Measurements from ENCODE around the gene HEG1. TPM values are rescaled to one million over a fixed set of nuclear protein-coding genes. Genes with fewer than 3 reads are reported as not detected.

HEG1 gene
- total RNA-seq, 1 experiment from 2014 or later, result 57.9 TPM

DNA sequence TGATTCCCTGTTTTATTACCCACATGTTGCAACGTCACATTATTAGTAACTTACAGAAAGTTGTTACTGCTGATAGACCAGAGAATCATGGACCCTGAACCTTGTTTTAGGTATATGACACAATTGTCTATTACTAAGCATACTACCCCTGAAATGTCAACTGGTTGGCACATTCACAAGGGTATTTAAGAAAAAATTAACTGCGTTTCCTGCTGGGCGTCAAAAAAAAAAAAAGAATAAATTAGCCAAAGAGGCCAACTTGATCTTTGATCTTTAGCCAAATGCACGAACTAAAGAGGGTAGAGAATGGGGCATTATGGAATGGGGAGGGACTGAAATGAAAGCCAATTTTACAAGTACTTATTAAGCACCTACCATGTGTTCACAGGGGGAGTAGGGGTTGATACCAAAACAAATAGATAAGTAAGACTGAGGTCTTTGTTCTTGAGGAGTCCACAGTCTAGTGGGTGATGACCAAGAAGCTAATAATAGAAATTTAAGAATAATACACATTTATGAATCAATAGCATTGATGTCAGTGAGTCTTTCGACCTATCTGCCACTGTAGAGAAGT lies 103.4 kb downstream of the HEG1 start:
- Histone ChIP-seq H3K4me2 (ENCODE audit: low read depth, low read length, poor library complexity, severe bottlenecking) (no peak overlapping the region), H3K27ac (ENCODE audit: low read length) (no peak overlapping the region), H3K27me3 (ENCODE audit: low read length) (no peaks in the 10 kb centered on the region), H4K20me1 (ENCODE audit: insufficient read depth, low read depth, low read length) (no peaks in the 10 kb centered on the region), H3K36me3 (ENCODE audit: insufficient read depth, low read length) (no peaks in the 10 kb centered on the region), H3K9me2 (replicated peaks; ENCODE audit: insufficient read depth, low read length) (no peaks in the 10 kb centered on the region), H2AFZ (ENCODE audit: low read length) (no peak overlapping the region), H3K9me3 (ENCODE audit: low read length) (no peaks in the 10 kb centered on the region), H3K4me1 (ENCODE audit: low read length) (peaks cover 8% of the 10 kb centered on the region), H3K9ac (ENCODE audit: low read length) (no peak overlapping the region), H3K79me2 (ENCODE audit: low read length) (no peaks in the 10 kb centered on the region), H3K4me3 (ENCODE audit: low read length) (no peak overlapping the region)
- DNase-seq, result no peak

DNA sequence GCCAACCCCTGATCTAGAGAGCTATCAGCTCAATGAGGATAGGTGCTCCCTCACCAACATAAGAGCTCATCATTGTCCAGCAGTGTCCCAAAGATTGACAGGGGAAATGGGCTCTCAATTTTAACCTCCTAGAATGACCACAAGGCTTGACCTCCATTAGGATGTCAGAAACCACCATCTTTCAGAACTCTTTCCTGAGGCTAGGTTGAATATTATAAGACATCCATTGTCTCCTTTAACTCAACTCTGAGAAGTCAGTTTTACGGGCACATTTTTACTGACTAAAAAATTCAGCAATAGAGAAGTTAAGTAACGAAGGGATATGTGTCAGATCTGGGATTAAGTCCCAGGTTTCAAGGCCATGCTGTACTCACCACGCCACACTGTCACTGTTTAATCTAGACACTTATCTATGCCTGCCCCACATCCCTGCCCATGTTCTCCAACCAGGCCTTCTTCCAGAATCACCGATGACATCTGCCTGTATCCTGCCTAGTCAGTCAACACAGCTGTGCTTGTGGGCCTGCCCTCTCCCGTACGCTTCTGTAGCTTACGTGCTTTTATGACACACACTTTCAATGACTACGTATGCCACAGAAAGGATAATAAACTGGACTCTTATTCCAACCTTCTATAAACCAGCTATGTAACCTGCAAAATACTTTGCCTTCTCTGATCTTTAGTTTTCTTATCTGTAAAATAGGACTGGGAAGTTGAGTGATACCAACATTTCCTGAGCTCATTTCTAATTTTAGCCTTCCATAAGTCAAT lies 104.1 kb downstream of the HEG1 start:
- Histone ChIP-seq H4K20me1 (ENCODE audit: insufficient read depth, low read depth, low read length) (no peaks in the 10 kb centered on the region), H3K36me3 (ENCODE audit: insufficient read depth, low read length) (no peaks in the 10 kb centered on the region), H3K4me1 (ENCODE audit: low read length) (peaks cover 8% of the 10 kb centered on the region)

DNA sequence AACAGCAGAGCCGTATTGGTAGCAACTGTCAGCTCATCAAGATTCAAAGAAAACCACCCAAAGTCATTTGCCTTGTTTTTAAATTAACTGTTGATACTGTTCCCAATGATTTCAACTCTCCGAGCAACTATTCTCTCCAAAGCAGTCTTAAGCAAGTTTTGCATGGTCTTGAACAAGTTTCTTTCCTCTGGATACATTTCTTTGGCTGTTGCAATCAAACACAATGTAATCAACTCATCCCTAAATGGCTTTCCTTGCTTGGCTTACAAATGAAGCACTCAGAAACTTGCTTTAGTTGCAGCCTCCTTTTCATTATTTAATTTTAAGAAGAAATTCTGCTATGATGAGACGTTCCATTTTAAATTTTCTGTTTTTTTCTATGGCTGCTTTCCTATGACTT lies 105.8 kb downstream of the HEG1 start:
- no peaks in the 10 kb centered on the region for H3K9me3 ChIP-seq (ENCODE audit: low read length)
- H3K27me3 ChIP-seq (ENCODE audit: low read length), result no peaks in the 10 kb centered on the region
- H3K9me2 ChIP-seq (replicated peaks; ENCODE audit: insufficient read depth, low read length), result no peaks in the 10 kb centered on the region
- no peak overlapping the region for H3K4me2 ChIP-seq (ENCODE audit: low read depth, low read length, poor library complexity, severe bottlenecking)
- DNase-seq, result no peak
- H3K9ac ChIP-seq (ENCODE audit: low read length), result no peak overlapping the region
- peaks cover 8% of the 10 kb centered on the region for H3K4me1 ChIP-seq (ENCODE audit: low read length)
- no peaks in the 10 kb centered on the region for H3K79me2 ChIP-seq (ENCODE audit: low read length)
- H4K20me1 ChIP-seq (ENCODE audit: insufficient read depth, low read depth, low read length), result no peaks in the 10 kb centered on the region
- H2AFZ ChIP-seq (ENCODE audit: low read length), result no peak overlapping the region
- H3K4me3 ChIP-seq (ENCODE audit: low read length), result no peak overlapping the region
- H3K36me3 ChIP-seq (ENCODE audit: insufficient read depth, low read length), result no peaks in the 10 kb centered on the region
- no peak overlapping the region for H3K27ac ChIP-seq (ENCODE audit: low read length)

More for the DNA sequence above, 104.1 kb downstream of the HEG1 start:
- Histone ChIP-seq H3K4me2 (ENCODE audit: low read depth, low read length, poor library complexity, severe bottlenecking) (no peak overlapping the region), H3K9ac (ENCODE audit: low read length) (no peak overlapping the region), H3K27ac (ENCODE audit: low read length) (no peak overlapping the region), H3K9me2 (replicated peaks; ENCODE audit: insufficient read depth, low read length) (no peaks in the 10 kb centered on the region), H3K9me3 (ENCODE audit: low read length) (no peaks in the 10 kb centered on the region), H3K27me3 (ENCODE audit: low read length) (no peaks in the 10 kb centered on the region), H2AFZ (ENCODE audit: low read length) (peak overlapping the region; percentile 19; the same call in 1 of the 2 replicates), H3K79me2 (ENCODE audit: low read length) (no peaks in the 10 kb centered on the region), H3K4me3 (ENCODE audit: low read length) (no peak overlapping the region)
- no peak for DNase-seq

DNA sequence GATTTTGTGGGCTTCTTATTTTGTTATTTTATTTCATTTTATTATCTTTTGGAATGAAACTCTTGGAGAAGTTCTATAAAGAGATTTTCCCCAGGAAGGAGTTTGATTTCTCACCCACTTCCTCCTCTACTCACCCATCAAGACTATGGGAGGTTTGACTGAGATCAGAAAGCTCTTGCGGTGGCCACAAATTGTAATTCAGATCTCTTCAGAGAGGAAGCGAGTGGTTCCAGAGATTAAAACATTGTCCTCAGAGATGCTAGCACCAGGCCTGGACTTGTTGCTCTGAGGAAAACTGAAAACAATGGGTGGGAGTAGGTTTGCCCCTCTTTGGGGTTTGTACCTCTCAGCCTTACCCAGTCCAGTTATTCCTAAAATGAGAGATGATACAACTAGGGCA lies 113.2 kb downstream of the HEG1 start:
- DNase-seq, result no peak
- H4K20me1 ChIP-seq (ENCODE audit: insufficient read depth, low read depth, low read length), result no peaks in the 10 kb centered on the region
- no peak overlapping the region for H3K27ac ChIP-seq (ENCODE audit: low read length)
- H3K27me3 ChIP-seq (ENCODE audit: low read length), result no peaks in the 10 kb centered on the region
- no peak overlapping the region for H3K4me3 ChIP-seq (ENCODE audit: low read length)
- H2AFZ ChIP-seq (ENCODE audit: low read length), result no peak overlapping the region
- H3K36me3 ChIP-seq (ENCODE audit: insufficient read depth, low read length), result no peaks in the 10 kb centered on the region
- no peaks in the 10 kb centered on the region for H3K9me3 ChIP-seq (ENCODE audit: low read length)
- H3K79me2 ChIP-seq (ENCODE audit: low read length), result no peaks in the 10 kb centered on the region
- H3K9me2 ChIP-seq (replicated peaks; ENCODE audit: insufficient read depth, low read length), result no peaks in the 10 kb centered on the region
- peaks cover 16% of the 10 kb centered on the region for H3K4me1 ChIP-seq (ENCODE audit: low read length)
- no peak overlapping the region for H3K9ac ChIP-seq (ENCODE audit: low read length)
- H3K4me2 ChIP-seq (ENCODE audit: low read depth, low read length, poor library complexity, severe bottlenecking), result peak overlapping the region; percentile 59

DNA sequence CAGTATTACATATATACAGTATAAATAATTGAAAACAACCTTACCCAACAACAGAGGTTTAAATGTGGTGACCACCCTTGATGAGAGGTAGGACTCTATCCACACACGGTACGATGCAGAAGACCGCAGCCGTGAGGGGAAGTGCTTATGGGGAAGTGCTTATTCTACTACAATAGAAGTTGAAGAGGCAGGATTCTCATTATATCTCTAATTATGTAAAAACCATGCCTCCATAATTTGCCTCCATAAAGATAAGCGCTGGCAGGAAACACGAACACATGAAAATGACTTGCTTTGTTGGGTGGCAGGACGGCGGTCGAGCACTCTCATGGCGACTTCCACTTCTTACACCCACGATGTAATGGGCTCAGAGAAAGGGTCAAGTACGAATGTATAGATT lies 114.0 kb downstream of the HEG1 start:
- peaks cover 16% of the 10 kb centered on the region for H3K4me1 ChIP-seq (ENCODE audit: low read length)
- H4K20me1 ChIP-seq (ENCODE audit: insufficient read depth, low read depth, low read length), result no peaks in the 10 kb centered on the region
- H3K9ac ChIP-seq (ENCODE audit: low read length), result no peak overlapping the region
- no peaks in the 10 kb centered on the region for H3K9me3 ChIP-seq (ENCODE audit: low read length)
- peak overlapping the region; percentile 62 for H2AFZ ChIP-seq (ENCODE audit: low read length)
- no peaks in the 10 kb centered on the region for H3K9me2 ChIP-seq (replicated peaks; ENCODE audit: insufficient read depth, low read length)
- peak overlapping the region; percentile 59 for H3K4me2 ChIP-seq (ENCODE audit: low read depth, low read length, poor library complexity, severe bottlenecking)
- no peaks in the 10 kb centered on the region for H3K79me2 ChIP-seq (ENCODE audit: low read length)
- H3K36me3 ChIP-seq (ENCODE audit: insufficient read depth, low read length), result no peaks in the 10 kb centered on the region
- H3K27me3 ChIP-seq (ENCODE audit: low read length), result no peaks in the 10 kb centered on the region
- DNase-seq, result peak; percentile 80
- H3K27ac ChIP-seq (ENCODE audit: low read length), result no peak overlapping the region
- peak overlapping the region; percentile 19; the same call in 1 of the 2 replicates for H3K4me3 ChIP-seq (ENCODE audit: low read length)

DNA sequence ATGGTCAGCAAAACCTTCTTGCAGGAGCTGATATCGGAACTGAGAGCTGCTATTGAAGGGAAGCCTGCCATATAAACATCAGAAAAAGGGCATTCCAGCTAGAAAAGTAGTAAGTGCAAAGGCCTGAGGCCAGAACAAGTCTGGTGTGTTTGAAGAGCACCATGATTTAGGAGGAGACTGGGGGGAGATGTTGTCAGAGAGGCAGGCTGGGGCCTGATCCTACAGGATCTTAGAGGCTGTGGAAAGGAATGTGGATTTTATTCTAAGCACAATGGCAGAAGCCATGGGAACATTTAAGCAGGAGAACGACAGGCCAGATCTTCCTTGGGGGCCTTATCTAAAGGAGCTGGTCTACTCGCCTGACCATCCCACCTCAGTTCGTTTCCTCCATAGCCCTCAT lies 116.1 kb downstream of the HEG1 start:
- Histone ChIP-seq H3K4me2 (ENCODE audit: low read depth, low read length, poor library complexity, severe bottlenecking) (no peak overlapping the region), H4K20me1 (ENCODE audit: insufficient read depth, low read depth, low read length) (no peaks in the 10 kb centered on the region), H3K4me3 (ENCODE audit: low read length) (no peak overlapping the region), H3K27ac (ENCODE audit: low read length) (no peak overlapping the region), H3K36me3 (ENCODE audit: insufficient read depth, low read length) (no peaks in the 10 kb centered on the region), H3K9ac (ENCODE audit: low read length) (no peak overlapping the region), H3K9me3 (ENCODE audit: low read length) (no peaks in the 10 kb centered on the region), H3K27me3 (ENCODE audit: low read length) (no peaks in the 10 kb centered on the region), H2AFZ (ENCODE audit: low read length) (no peak overlapping the region), H3K4me1 (ENCODE audit: low read length) (peaks cover 16% of the 10 kb centered on the region), H3K9me2 (replicated peaks; ENCODE audit: insufficient read depth, low read length) (no peaks in the 10 kb centered on the region), H3K79me2 (ENCODE audit: low read length) (no peaks in the 10 kb centered on the region)
- no peak for DNase-seq

DNA sequence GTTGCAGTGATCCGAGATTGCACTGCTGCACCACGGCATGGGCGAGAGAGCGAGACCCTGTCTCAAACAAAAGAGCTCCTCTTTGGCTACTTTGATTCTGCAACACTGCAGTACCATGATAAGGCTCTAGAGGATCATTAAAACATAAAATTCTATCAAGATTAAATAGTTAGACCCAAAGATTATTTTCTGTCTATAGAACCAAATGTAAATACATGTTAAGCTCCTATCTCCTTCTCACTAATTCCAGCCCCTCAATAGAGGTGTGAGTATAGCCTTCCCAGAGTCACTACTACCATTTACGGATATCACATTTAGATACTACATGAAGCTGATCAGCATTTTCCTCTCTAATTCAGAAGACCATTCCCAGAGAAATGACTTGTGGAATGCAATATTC lies 116.9 kb downstream of the HEG1 start:
- Histone ChIP-seq H4K20me1 (ENCODE audit: insufficient read depth, low read depth, low read length) (no peaks in the 10 kb centered on the region), H3K4me3 (ENCODE audit: low read length) (no peak overlapping the region), H3K36me3 (ENCODE audit: insufficient read depth, low read length) (no peaks in the 10 kb centered on the region), H3K9me2 (replicated peaks; ENCODE audit: insufficient read depth, low read length) (no peaks in the 10 kb centered on the region), H3K27ac (ENCODE audit: low read length) (no peak overlapping the region), H3K9me3 (ENCODE audit: low read length) (no peaks in the 10 kb centered on the region), H2AFZ (ENCODE audit: low read length) (no peak overlapping the region), H3K4me1 (ENCODE audit: low read length) (peaks cover 16% of the 10 kb centered on the region), H3K4me2 (ENCODE audit: low read depth, low read length, poor library complexity, severe bottlenecking) (no peak overlapping the region), H3K9ac (ENCODE audit: low read length) (no peak overlapping the region), H3K79me2 (ENCODE audit: low read length) (no peaks in the 10 kb centered on the region), H3K27me3 (ENCODE audit: low read length) (no peaks in the 10 kb centered on the region)
- no peak for DNase-seq

DNA sequence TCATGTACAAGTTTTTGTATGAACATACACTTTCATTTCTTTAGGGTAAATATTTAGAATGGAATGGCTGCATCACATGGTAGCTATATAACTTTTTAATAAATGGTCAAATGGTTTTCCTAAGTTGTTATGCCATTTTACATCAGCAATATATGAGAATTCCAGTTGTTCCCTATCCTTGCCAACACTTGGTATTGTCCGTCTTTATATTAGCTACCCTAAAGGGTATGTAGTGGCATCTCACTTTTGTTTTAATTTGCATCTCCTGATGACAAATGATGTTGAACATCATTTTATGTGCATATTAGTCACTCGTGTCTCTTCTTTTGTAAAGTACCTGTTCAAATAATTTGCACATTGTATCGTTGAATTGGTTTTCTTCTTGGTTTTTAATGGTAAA lies 118.7 kb downstream of the HEG1 start:
- no peak overlapping the region for H3K9ac ChIP-seq (ENCODE audit: low read length)
- H3K9me2 ChIP-seq (replicated peaks; ENCODE audit: insufficient read depth, low read length), result no peaks in the 10 kb centered on the region
- peaks cover 10% of the 10 kb centered on the region for H3K4me1 ChIP-seq (ENCODE audit: low read length)
- no peak for DNase-seq
- H3K9me3 ChIP-seq (ENCODE audit: low read length), result no peaks in the 10 kb centered on the region
- H4K20me1 ChIP-seq (ENCODE audit: insufficient read depth, low read depth, low read length), result no peaks in the 10 kb centered on the region
- no peak overlapping the region for H2AFZ ChIP-seq (ENCODE audit: low read length)
- no peak overlapping the region for H3K4me3 ChIP-seq (ENCODE audit: low read length)
- no peak overlapping the region for H3K27ac ChIP-seq (ENCODE audit: low read length)
- no peaks in the 10 kb centered on the region for H3K27me3 ChIP-seq (ENCODE audit: low read length)
- no peaks in the 10 kb centered on the region for H3K36me3 ChIP-seq (ENCODE audit: insufficient read depth, low read length)
- H3K4me2 ChIP-seq (ENCODE audit: low read depth, low read length, poor library complexity, severe bottlenecking), result no peak overlapping the region
- no peaks in the 10 kb centered on the region for H3K79me2 ChIP-seq (ENCODE audit: low read length)
